HEK293 (cell line): Measurements from ENCODE around the gene INTS1.

Source experiments
- CTCF ChIA-PET: fragments of 350-600 bp; formaldehyde crosslinking; extraction: SDS; loops from one replicate; lab custom pipeline; 2021; ENCODE audit warnings: antibody characterized with exemption; lab: Yijun Ruan, JAX
- POLR2A ChIA-PET: fragments of 300-600 bp; formaldehyde crosslinking; extraction: SDS; loops from one replicate; lab custom pipeline; 2020; ENCODE audit warnings: antibody characterized with exemption, inconsistent platforms; lab: Yijun Ruan, JAX
- H3K27ac ChIP-seq: fragments of 200-500 bp; sonication (Bioruptor generic); 2 replicates; pipeline ENCODE4 v1.5.1; 2014; ENCODE audit warnings: low read depth, low read length, control low read depth, inconsistent platforms; ENCODE audit errors: extremely low read depth
- H3K36me3 ChIP-seq, 2 experiments: fragments of 200-500 bp in 1 of 2; sonication (Bioruptor generic) in 1 of 2; 1 replicate in 1 of 2; 2 replicates in 1 of 2; pipeline ENCODE4 v1.5.1; 2014 to 2017; ENCODE audit warnings: inconsistent platforms in 2 of 2, low read length in 2 of 2; ENCODE audit not compliant: control insufficient read depth in 2 of 2, insufficient read depth in 1 of 2
- H3K4me1 ChIP-seq: fragments of 200-500 bp; sonication (Bioruptor generic); 2 replicates; pipeline ENCODE4 v1.5.1; 2014; ENCODE audit warnings: mild to moderate bottlenecking, low read length, inconsistent platforms; ENCODE audit not compliant: control insufficient read depth, insufficient read depth
- H3K4me3 ChIP-seq: 2 replicates; pipeline ENCODE4 v1.5.1; 2011; ENCODE audit warnings: low read depth, mild to moderate bottlenecking, control low read depth, low read length, moderate library complexity
- H3K9me3 ChIP-seq: fragments of 200-500 bp; sonication (Bioruptor generic); 2 replicates; pipeline ENCODE4 v1.5.1; 2014; ENCODE audit warnings: low read depth, low read length, inconsistent platforms; ENCODE audit not compliant: control insufficient read depth, insufficient read depth
- GLIS1 ChIP-seq: fragments of 450-650 bp; formaldehyde crosslinking; IDR thresholded peaks from 2 replicates; pipeline ENCODE4 v1.5.1; 2016; ENCODE audit warnings: missing biosample characterization, missing genetic modification characterization
- HOXA7 ChIP-seq: sonication (generic); formaldehyde crosslinking; IDR thresholded peaks from 2 replicates; pipeline ENCODE4 v1.8.1; 2022; ENCODE audit warnings: missing genetic modification reagents, borderline replicate concordance
- HOXD13 ChIP-seq: sonication (generic); formaldehyde crosslinking; IDR thresholded peaks from 2 replicates; pipeline ENCODE4 v1.8.0; 2022; ENCODE audit warnings: missing genetic modification reagents, borderline replicate concordance
- KLF8 ChIP-seq: fragments of 450-650 bp; formaldehyde crosslinking; IDR thresholded peaks from 2 replicates; pipeline ENCODE4 v1.5.1; 2016; ENCODE audit warnings: missing biosample characterization, missing genetic modification characterization
- KLF9 ChIP-seq: fragments of 450-650 bp; formaldehyde crosslinking; IDR thresholded peaks from 2 replicates; pipeline ENCODE4 v1.5.1; 2016; ENCODE audit warnings: missing biosample characterization, missing genetic modification characterization, low read depth
- SP2 ChIP-seq: fragments of 450-650 bp; formaldehyde crosslinking; IDR thresholded peaks from 2 replicates; pipeline ENCODE4 v1.5.1; 2016; ENCODE audit warnings: missing biosample characterization, missing genetic modification characterization
- TRIM28 ChIP-seq: IDR thresholded peaks from 2 replicates; pipeline ENCODE4 v1.6.1; 2011; ENCODE audit warnings: low read length, control low read depth, borderline replicate concordance
- YY2 ChIP-seq: fragments of 450-650 bp; formaldehyde crosslinking; IDR thresholded peaks from 2 replicates; pipeline ENCODE4 v1.5.1; 2016; ENCODE audit warnings: missing biosample characterization, missing genetic modification characterization
- ZNF114 ChIP-seq: fragments of 450-650 bp; formaldehyde crosslinking; IDR thresholded peaks from 2 replicates; pipeline ENCODE4 v1.5.0; 2017; ENCODE audit warnings: missing biosample characterization, missing genetic modification characterization
- ZNF138 ChIP-seq: fragments of 450-650 bp; formaldehyde crosslinking; IDR thresholded peaks from 2 replicates; pipeline ENCODE4 v1.5.1; 2016; ENCODE audit warnings: missing biosample characterization, missing genetic modification characterization, borderline replicate concordance
- ZNF157 ChIP-seq: fragments of 450-650 bp; formaldehyde crosslinking; IDR thresholded peaks from 2 replicates; pipeline ENCODE4 v1.5.1; 2016; ENCODE audit warnings: missing biosample characterization, missing genetic modification characterization
- ZNF211 ChIP-seq: fragments of 450-650 bp; formaldehyde crosslinking; IDR thresholded peaks from 2 replicates; pipeline ENCODE4 v1.5.1; 2016; ENCODE audit warnings: low read depth, missing biosample characterization, missing genetic modification characterization
- ZNF433 ChIP-seq: fragments of 450-650 bp; formaldehyde crosslinking; IDR thresholded peaks from 2 replicates; pipeline ENCODE4 v1.5.1; 2016; ENCODE audit warnings: missing biosample characterization, missing genetic modification characterization, low read depth
- ZNF623 ChIP-seq: fragments of 450-650 bp; formaldehyde crosslinking; IDR thresholded peaks from 2 replicates; pipeline ENCODE4 v1.5.1; 2016; ENCODE audit warnings: missing biosample characterization, missing genetic modification characterization
- ZNF670 ChIP-seq: fragments of 450-650 bp; formaldehyde crosslinking; IDR thresholded peaks from 2 replicates; pipeline ENCODE4 v1.5.1; 2016; ENCODE audit warnings: missing biosample characterization, missing genetic modification characterization, low read depth
- ZNF701 ChIP-seq: fragments of 450-650 bp; formaldehyde crosslinking; IDR thresholded peaks from 2 replicates; pipeline ENCODE4 v1.5.1; 2016; ENCODE audit warnings: missing biosample characterization, missing genetic modification characterization
- TF ChIP-seq, protein P1 (sequence below): fragments of 450-650 bp; formaldehyde crosslinking; IDR thresholded peaks from 2 replicates; pipeline ENCODE4 v1.5.1; 2016; ENCODE audit warnings: missing biosample characterization, missing genetic modification characterization
- TF ChIP-seq, protein P2 (sequence below): fragments of 450-650 bp; formaldehyde crosslinking; IDR thresholded peaks from 2 replicates; pipeline ENCODE4 v1.5.1; 2016; ENCODE audit warnings: missing biosample characterization, missing genetic modification characterization
- TF ChIP-seq, protein P3 (sequence below): fragments of 450-650 bp; formaldehyde crosslinking; IDR thresholded peaks from 2 replicates; pipeline ENCODE4 v1.5.1; 2016; ENCODE audit warnings: missing biosample characterization, missing genetic modification characterization
- TF ChIP-seq, protein P4 (sequence below): fragments of 450-650 bp; formaldehyde crosslinking; IDR thresholded peaks from 2 replicates; pipeline ENCODE4 v1.5.1; 2016; ENCODE audit warnings: missing biosample characterization, missing genetic modification characterization, borderline replicate concordance

The INTS1 gene

DNA sequence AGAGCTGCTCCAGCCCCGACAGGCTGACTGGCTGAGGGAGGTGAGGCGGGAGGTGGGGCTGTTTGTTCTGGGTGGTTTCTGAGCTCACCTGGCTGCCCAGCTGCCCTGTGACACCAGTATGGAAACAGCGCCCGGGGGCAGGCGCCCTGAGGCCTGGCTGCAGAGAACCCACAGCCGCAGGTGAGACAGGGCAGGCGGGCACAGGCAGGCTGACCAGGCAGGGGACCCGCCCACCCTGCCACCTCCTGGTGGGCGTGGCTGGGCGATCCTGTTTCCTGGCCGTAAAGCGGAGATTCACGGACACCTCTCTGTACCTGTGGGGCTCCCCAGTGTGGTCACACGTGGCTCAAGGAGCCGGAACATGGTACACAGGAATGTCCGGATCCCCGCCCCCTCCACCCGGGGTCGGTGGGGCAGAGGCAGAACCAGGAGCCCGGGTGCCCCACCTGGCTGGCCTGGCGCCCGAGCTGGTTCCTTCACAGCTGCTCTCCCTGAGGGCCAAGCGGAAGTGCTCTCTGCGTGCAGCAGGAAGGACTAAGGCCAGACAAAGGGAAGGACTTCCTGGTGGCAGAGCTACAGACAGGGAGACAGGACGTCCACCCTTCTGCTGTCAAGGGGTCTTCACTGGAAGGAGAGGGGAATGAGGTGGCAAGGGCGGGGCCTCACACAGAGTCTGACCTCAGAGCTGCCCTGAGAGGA is 48.8 kb downstream of the INTS1 start:
- no peak overlapping the region for H3K4me3 ChIP-seq
- CTCF ChIA-PET: interaction anchor here (1.4 to 2.7 kb wide), 3 partner anchors 19 to 23 kb away, joined by 3 to 10 read pairs (median 3); no protein-coding TSS in a partner anchor
- H3K9me3 ChIP-seq: no peaks in the 10 kb centered on the region
- TF ChIP-seq ZNF670 (tag by site-specific recombination) (no peak), KLF9 (tag by site-specific recombination) (peak; percentile 50; the same call in 1 of the 2 replicates), ZNF701 (tag by site-specific recombination) (no peak), YY2 (tag by site-specific recombination) (no peak), KLF8 (peak; percentile 14; the same call in 1 of the 2 replicates), ZNF114 (tag by site-specific recombination) (no peak), ZNF433 (tag by site-specific recombination) (no peak), GLIS1 (tag by site-specific recombination) (no peak), ZNF138 (no peak), SP2 (tag by site-specific recombination) (peak; percentile 53), ZNF157 (tag by site-specific recombination) (no peak)
- TF ChIP-seq, protein P1, sequence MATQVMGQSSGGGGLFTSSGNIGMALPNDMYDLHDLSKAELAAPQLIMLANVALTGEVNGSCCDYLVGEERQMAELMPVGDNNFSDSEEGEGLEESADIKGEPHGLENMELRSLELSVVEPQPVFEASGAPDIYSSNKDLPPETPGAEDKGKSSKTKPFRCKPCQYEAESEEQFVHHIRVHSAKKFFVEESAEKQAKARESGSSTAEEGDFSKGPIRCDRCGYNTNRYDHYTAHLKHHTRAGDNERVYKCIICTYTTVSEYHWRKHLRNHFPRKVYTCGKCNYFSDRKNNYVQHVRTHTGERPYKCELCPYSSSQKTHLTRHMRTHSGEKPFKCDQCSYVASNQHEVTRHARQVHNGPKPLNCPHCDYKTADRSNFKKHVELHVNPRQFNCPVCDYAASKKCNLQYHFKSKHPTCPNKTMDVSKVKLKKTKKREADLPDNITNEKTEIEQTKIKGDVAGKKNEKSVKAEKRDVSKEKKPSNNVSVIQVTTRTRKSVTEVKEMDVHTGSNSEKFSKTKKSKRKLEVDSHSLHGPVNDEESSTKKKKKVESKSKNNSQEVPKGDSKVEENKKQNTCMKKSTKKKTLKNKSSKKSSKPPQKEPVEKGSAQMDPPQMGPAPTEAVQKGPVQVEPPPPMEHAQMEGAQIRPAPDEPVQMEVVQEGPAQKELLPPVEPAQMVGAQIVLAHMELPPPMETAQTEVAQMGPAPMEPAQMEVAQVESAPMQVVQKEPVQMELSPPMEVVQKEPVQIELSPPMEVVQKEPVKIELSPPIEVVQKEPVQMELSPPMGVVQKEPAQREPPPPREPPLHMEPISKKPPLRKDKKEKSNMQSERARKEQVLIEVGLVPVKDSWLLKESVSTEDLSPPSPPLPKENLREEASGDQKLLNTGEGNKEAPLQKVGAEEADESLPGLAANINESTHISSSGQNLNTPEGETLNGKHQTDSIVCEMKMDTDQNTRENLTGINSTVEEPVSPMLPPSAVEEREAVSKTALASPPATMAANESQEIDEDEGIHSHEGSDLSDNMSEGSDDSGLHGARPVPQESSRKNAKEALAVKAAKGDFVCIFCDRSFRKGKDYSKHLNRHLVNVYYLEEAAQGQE (tag by site-specific recombination): no peak
- TF ChIP-seq, protein P2, sequence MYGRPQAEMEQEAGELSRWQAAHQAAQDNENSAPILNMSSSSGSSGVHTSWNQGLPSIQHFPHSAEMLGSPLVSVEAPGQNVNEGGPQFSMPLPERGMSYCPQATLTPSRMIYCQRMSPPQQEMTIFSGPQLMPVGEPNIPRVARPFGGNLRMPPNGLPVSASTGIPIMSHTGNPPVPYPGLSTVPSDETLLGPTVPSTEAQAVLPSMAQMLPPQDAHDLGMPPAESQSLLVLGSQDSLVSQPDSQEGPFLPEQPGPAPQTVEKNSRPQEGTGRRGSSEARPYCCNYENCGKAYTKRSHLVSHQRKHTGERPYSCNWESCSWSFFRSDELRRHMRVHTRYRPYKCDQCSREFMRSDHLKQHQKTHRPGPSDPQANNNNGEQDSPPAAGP (tag by site-specific recombination): 0 out of 2 replicates have a peak, but pooled peaks have one; percentile 14
- TF ChIP-seq, all 188 proteins: peak for 4
- no peaks in the 10 kb centered on the region for H3K36me3 ChIP-seq
- POLR2A ChIA-PET: no interaction called here
- no peak overlapping the region for H3K27ac ChIP-seq
- H3K4me1 ChIP-seq: 0 out of 2 replicates have a peak, but pooled peaks cover 3% of the 10 kb centered on the region

DNA sequence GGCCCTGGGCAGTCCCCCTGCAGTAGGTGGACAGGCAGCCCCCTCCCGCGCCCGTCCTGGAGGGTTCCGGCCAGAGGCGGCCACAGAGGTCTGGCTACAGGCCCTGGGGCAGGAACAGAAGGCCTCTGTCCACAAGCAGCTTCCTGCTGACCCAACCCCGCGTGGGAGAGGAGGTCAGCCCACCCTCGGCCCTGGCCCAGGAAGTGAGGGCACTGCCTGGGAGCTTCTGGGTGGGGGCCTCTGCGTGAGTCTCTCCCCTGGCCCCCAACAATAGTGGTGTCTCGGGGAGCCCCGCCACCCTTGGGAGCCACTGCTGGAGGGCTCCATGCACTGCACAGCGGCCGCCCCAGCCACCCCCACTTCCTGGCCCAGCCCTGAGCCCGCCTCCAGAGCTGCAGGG is 49.6 kb downstream of the INTS1 start:
- Histone ChIP-seq H3K36me3 (no peaks in the 10 kb centered on the region), H3K27ac (no peak overlapping the region), H3K9me3 (no peaks in the 10 kb centered on the region), H3K4me1 (0 out of 2 replicates have a peak, but pooled peaks cover 3% of the 10 kb centered on the region), H3K4me3 (no peak overlapping the region)
- ChIA-PET CTCF (interaction anchor here (1.4 kb wide), 1 partner anchor 20 kb away, joined by 3 read pairs; no protein-coding TSS in a partner anchor), POLR2A (interaction anchor here (0.6 kb wide), 1 partner anchor 19 kb away, joined by 4 read pairs; no protein-coding TSS in a partner anchor)
- TF ChIP-seq HOXD13 (CRISPR knock-in tag) (no peak), ZNF623 (tag by site-specific recombination) (no peak), TRIM28 (no peak), ZNF211 (tag by site-specific recombination) (no peak), HOXA7 (no peak)
- TF ChIP-seq, protein P3, sequence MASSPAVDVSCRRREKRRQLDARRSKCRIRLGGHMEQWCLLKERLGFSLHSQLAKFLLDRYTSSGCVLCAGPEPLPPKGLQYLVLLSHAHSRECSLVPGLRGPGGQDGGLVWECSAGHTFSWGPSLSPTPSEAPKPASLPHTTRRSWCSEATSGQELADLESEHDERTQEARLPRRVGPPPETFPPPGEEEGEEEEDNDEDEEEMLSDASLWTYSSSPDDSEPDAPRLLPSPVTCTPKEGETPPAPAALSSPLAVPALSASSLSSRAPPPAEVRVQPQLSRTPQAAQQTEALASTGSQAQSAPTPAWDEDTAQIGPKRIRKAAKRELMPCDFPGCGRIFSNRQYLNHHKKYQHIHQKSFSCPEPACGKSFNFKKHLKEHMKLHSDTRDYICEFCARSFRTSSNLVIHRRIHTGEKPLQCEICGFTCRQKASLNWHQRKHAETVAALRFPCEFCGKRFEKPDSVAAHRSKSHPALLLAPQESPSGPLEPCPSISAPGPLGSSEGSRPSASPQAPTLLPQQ (tag by site-specific recombination): no peak
- TF ChIP-seq, protein P4, sequence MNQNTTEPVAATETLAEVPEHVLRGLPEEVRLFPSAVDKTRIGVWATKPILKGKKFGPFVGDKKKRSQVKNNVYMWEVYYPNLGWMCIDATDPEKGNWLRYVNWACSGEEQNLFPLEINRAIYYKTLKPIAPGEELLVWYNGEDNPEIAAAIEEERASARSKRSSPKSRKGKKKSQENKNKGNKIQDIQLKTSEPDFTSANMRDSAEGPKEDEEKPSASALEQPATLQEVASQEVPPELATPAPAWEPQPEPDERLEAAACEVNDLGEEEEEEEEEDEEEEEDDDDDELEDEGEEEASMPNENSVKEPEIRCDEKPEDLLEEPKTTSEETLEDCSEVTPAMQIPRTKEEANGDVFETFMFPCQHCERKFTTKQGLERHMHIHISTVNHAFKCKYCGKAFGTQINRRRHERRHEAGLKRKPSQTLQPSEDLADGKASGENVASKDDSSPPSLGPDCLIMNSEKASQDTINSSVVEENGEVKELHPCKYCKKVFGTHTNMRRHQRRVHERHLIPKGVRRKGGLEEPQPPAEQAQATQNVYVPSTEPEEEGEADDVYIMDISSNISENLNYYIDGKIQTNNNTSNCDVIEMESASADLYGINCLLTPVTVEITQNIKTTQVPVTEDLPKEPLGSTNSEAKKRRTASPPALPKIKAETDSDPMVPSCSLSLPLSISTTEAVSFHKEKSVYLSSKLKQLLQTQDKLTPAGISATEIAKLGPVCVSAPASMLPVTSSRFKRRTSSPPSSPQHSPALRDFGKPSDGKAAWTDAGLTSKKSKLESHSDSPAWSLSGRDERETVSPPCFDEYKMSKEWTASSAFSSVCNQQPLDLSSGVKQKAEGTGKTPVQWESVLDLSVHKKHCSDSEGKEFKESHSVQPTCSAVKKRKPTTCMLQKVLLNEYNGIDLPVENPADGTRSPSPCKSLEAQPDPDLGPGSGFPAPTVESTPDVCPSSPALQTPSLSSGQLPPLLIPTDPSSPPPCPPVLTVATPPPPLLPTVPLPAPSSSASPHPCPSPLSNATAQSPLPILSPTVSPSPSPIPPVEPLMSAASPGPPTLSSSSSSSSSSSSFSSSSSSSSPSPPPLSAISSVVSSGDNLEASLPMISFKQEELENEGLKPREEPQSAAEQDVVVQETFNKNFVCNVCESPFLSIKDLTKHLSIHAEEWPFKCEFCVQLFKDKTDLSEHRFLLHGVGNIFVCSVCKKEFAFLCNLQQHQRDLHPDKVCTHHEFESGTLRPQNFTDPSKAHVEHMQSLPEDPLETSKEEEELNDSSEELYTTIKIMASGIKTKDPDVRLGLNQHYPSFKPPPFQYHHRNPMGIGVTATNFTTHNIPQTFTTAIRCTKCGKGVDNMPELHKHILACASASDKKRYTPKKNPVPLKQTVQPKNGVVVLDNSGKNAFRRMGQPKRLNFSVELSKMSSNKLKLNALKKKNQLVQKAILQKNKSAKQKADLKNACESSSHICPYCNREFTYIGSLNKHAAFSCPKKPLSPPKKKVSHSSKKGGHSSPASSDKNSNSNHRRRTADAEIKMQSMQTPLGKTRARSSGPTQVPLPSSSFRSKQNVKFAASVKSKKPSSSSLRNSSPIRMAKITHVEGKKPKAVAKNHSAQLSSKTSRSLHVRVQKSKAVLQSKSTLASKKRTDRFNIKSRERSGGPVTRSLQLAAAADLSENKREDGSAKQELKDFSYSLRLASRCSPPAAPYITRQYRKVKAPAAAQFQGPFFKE (tag by site-specific recombination): no peak
